IPS-18a (cell line): ENCODE data around the gene PRKCQ.

Source experiments
- H3K27ac ChIP-seq: one replicate; pipeline ENCODE4 v1.5.1; 2013; ENCODE audit warnings: low read length
- H3K27me3 ChIP-seq: one replicate; pipeline ENCODE4 v1.6.1; 2013; ENCODE audit warnings: mild to moderate bottlenecking, low read length; ENCODE audit not compliant: control insufficient read depth, insufficient read depth
- H3K36me3 ChIP-seq: one replicate; pipeline ENCODE4 v1.6.1; 2013; ENCODE audit warnings: low read depth, low read length; ENCODE audit not compliant: control insufficient read depth
- H3K4me1 ChIP-seq: one replicate; pipeline ENCODE4 v1.6.1; 2013; ENCODE audit warnings: low read depth, low read length; ENCODE audit not compliant: control insufficient read depth
- H3K4me3 ChIP-seq: one replicate; pipeline ENCODE4 v1.5.1; 2013; ENCODE audit warnings: low read length
- H3K9ac ChIP-seq: one replicate; pipeline ENCODE4 v1.6.1; 2013; ENCODE audit warnings: mild to moderate bottlenecking, low read length, moderate library complexity
- H3K9me3 ChIP-seq: one replicate; pipeline ENCODE4 v1.6.1; 2013; ENCODE audit warnings: low read depth, low read length; ENCODE audit not compliant: control insufficient read depth

The PRKCQ gene

GRCh38 chr10:6564367-6564766 lies 15.7 kb downstream of the PRKCQ start:
- Histone ChIP-seq H3K4me1 (peaks cover 12% of the 10 kb centered on the region), H3K27ac (no peak overlapping the region), H3K9ac (no peak overlapping the region), H3K4me3 (no peak overlapping the region), H3K36me3 (no peaks in the 10 kb centered on the region), H3K27me3 (no peaks in the 10 kb centered on the region), H3K9me3 (no peaks in the 10 kb centered on the region)

DNA sequence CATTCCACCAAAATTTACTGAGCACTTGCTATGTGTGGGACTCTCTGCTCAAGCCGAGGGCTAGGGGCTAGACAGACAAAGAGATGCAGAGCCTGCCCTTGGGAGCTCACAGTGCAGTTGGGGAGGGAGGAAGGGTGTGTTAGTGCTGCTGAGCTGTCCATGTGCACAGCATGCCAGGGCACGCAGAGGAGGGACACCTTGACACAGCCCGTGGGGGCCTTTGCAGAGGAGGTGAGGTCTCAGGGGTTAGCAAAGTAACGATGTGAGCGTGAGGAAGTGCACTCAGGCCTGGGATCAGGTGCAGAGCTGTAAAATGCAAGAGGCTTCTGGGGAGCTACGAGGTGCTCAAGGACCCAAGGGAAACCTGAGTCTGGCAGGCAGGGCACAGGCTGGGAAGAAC lies 16.3 kb downstream of the PRKCQ start:
- Histone ChIP-seq H3K4me3 (no peak overlapping the region), H3K27ac (no peak overlapping the region), H3K9ac (no peak overlapping the region), H3K9me3 (no peaks in the 10 kb centered on the region), H3K27me3 (no peaks in the 10 kb centered on the region), H3K36me3 (no peaks in the 10 kb centered on the region), H3K4me1 (peaks cover 12% of the 10 kb centered on the region)

- Histone ChIP-seq H3K9me3 (no peaks in the 10 kb centered on the region), H3K27ac (no peak overlapping the region), H3K9ac (no peak overlapping the region), H3K36me3 (no peaks in the 10 kb centered on the region), H3K27me3 (no peaks in the 10 kb centered on the region), H3K4me3 (no peak overlapping the region), H3K4me1 (peaks cover 12% of the 10 kb centered on the region)
Observed at GRCh38 chr10:6563075-6563474, 17.0 kb downstream of the PRKCQ start.

GRCh38 chr10:6562221-6562620 lies 17.9 kb downstream of the PRKCQ start:
- Histone ChIP-seq H3K27ac (no peak overlapping the region), H3K4me3 (no peak overlapping the region), H3K36me3 (no peaks in the 10 kb centered on the region), H3K9me3 (no peaks in the 10 kb centered on the region), H3K27me3 (no peaks in the 10 kb centered on the region), H3K9ac (no peak overlapping the region), H3K4me1 (peaks cover 12% of the 10 kb centered on the region)

- Histone ChIP-seq H3K36me3 (no peaks in the 10 kb centered on the region), H3K27ac (no peak overlapping the region), H3K27me3 (no peaks in the 10 kb centered on the region), H3K9me3 (no peaks in the 10 kb centered on the region), H3K9ac (no peak overlapping the region), H3K4me3 (no peak overlapping the region), H3K4me1 (peaks cover 12% of the 10 kb centered on the region)
Observed at GRCh38 chr10:6561552-6561951, 18.5 kb downstream of the PRKCQ start.

DNA sequence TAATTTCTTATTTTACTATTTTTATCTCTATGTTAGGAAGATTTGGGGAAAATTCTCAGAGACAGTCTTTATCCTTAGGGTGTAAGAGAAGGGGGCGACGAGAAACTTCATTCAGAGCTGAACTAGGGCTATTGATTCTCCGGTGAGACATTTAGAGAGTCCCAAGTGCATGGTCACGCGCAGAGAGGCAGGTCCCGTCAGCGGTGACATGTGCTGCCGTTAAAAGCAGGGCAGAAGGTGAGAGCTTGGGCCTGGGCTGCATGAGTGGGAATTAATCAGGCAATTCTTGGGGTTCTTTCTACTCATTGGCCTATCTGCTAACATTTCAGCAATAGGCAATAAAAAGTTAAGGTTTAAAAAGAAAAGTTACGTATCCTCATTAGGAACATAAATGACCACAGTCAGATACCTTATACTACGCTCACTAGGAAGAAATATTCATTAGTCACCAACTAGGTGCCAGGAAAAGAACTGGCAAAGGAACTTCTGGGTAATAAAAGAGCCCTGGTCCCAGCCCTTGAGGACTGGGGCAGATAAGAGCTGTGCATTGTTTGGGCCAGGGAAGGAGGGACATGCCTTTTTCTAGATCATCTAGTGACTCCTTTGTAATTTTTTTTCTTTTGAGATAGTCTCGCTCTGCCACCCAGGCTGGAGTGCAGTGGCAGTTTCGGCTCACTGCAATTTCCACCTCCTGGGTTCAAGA lies 21.2 kb downstream of the PRKCQ start:
- Histone ChIP-seq H3K36me3 (no peaks in the 10 kb centered on the region), H3K4me3 (no peak overlapping the region), H3K27ac (no peak overlapping the region), H3K9ac (no peak overlapping the region), H3K27me3 (no peaks in the 10 kb centered on the region), H3K9me3 (no peaks in the 10 kb centered on the region), H3K4me1 (peaks cover 12% of the 10 kb centered on the region)

- H3K36me3 ChIP-seq = no peaks in the 10 kb centered on the region
- H3K27me3 ChIP-seq = no peaks in the 10 kb centered on the region
- H3K27ac ChIP-seq = no peak overlapping the region
- no peak overlapping the region for H3K4me3 ChIP-seq
- no peak overlapping the region for H3K9ac ChIP-seq
- no peaks in the 10 kb centered on the region for H3K9me3 ChIP-seq
- peaks cover 11% of the 10 kb centered on the region for H3K4me1 ChIP-seq
Observed at GRCh38 chr10:6558272-6558671, 21.8 kb downstream of the PRKCQ start.

DNA sequence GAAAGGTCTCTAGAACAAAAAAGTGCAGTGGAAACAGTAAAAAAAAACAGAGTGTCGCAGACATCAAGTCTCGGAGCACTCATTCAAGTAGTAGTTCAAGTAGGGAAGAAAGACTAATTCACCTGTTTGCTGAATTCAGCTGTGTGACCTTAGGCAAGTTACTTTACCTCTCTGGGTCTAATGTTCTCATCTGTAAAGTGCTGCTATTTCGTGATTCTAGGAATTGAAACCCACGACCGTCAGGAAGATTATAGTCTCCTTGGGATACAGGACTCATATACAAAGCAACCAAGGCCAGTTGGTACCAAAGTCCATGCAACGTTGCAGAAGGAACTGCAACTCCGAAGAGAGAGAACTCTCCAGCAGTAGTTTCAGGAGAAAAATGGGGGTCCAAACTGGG lies 26.1 kb downstream of the PRKCQ start:
- H3K9me3 ChIP-seq = no peaks in the 10 kb centered on the region
- no peak overlapping the region for H3K27ac ChIP-seq
- H3K4me1 ChIP-seq = no peaks in the 10 kb centered on the region
- H3K27me3 ChIP-seq = no peaks in the 10 kb centered on the region
- H3K36me3 ChIP-seq = no peaks in the 10 kb centered on the region
- H3K9ac ChIP-seq = no peak overlapping the region
- H3K4me3 ChIP-seq = no peak overlapping the region

GRCh38 chr10:6543431-6544005 lies 36.6 kb downstream of the PRKCQ start:
- Histone ChIP-seq H3K4me1 (peaks cover 11% of the 10 kb centered on the region), H3K27me3 (no peaks in the 10 kb centered on the region), H3K9ac (no peak overlapping the region), H3K36me3 (no peaks in the 10 kb centered on the region), H3K4me3 (no peak overlapping the region), H3K9me3 (no peaks in the 10 kb centered on the region), H3K27ac (no peak overlapping the region)

DNA sequence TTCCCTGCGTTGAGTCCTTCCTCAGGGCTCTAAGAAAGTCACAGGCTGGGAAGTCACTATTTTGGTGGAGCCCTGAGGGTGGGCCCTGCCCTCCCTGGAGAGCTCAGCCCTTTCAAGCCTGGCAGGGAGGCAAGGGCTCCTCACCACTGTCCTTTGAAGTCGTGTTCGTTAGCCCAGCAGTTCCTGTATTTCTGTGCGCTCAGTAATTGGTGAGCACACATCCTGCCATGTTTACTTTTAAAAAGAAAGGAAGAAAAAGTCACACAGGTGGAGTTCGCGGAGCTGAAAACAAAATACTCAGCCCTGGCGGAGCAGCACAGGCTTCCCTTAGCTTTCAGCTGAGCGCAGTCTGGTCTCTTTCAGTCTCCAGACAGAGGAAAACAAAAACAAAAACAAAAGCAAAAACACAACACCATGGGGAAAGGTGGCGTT lies 37.1 kb downstream of the PRKCQ start:
- H3K27me3 ChIP-seq = no peaks in the 10 kb centered on the region
- no peak overlapping the region for H3K4me3 ChIP-seq
- H3K9ac ChIP-seq = no peak overlapping the region
- no peak overlapping the region for H3K27ac ChIP-seq
- H3K36me3 ChIP-seq = no peaks in the 10 kb centered on the region
- H3K9me3 ChIP-seq = no peaks in the 10 kb centered on the region
- peaks cover 11% of the 10 kb centered on the region for H3K4me1 ChIP-seq

GRCh38 chr10:6539833-6540232 lies 40.2 kb downstream of the PRKCQ start:
- H3K4me1 ChIP-seq = peaks cover 11% of the 10 kb centered on the region
- H3K36me3 ChIP-seq = no peaks in the 10 kb centered on the region
- H3K9me3 ChIP-seq = no peaks in the 10 kb centered on the region
- H3K27ac ChIP-seq = no peak overlapping the region
- H3K27me3 ChIP-seq = no peaks in the 10 kb centered on the region
- H3K4me3 ChIP-seq = no peak overlapping the region
- no peak overlapping the region for H3K9ac ChIP-seq

DNA sequence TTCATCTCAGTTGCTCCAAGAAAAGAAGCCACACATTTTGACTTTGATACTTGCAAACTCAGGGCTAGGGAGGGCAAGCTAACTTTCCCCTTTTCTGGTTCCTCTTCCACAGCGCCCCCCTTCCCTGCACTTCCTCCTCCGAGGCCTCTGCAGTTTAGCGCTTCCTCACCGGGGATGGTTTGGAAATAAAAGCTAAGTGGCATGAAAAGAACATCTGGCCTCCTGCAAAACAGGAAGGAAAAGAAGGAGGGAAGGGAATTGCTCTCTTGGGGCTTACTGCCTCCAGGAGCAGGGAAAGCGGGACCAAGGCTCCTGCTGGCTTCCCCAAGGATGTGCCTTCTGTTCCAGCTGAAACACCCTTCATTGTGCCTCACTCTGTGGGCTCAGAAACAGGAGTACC lies 42.3 kb downstream of the PRKCQ start:
- no peak overlapping the region for H3K4me3 ChIP-seq
- H3K4me1 ChIP-seq = no peaks in the 10 kb centered on the region
- no peaks in the 10 kb centered on the region for H3K9me3 ChIP-seq
- no peaks in the 10 kb centered on the region for H3K36me3 ChIP-seq
- no peak overlapping the region for H3K27ac ChIP-seq
- H3K27me3 ChIP-seq = no peaks in the 10 kb centered on the region
- H3K9ac ChIP-seq = no peak overlapping the region
